GM21390 (cell line): ENCODE data around the gene ANKRD13D.
A peak's percentile ranks its signal among the peaks of the same experiment; 100 is the strongest.

ENCODE experiments used
- ATAC-seq: cut with Tn5 transposase; IDR thresholded peaks from one replicate; pipeline ENCODE4 v1.9.1; 2021; ENCODE audit not compliant: unreplicated experiment

The ANKRD13D gene

DNA sequence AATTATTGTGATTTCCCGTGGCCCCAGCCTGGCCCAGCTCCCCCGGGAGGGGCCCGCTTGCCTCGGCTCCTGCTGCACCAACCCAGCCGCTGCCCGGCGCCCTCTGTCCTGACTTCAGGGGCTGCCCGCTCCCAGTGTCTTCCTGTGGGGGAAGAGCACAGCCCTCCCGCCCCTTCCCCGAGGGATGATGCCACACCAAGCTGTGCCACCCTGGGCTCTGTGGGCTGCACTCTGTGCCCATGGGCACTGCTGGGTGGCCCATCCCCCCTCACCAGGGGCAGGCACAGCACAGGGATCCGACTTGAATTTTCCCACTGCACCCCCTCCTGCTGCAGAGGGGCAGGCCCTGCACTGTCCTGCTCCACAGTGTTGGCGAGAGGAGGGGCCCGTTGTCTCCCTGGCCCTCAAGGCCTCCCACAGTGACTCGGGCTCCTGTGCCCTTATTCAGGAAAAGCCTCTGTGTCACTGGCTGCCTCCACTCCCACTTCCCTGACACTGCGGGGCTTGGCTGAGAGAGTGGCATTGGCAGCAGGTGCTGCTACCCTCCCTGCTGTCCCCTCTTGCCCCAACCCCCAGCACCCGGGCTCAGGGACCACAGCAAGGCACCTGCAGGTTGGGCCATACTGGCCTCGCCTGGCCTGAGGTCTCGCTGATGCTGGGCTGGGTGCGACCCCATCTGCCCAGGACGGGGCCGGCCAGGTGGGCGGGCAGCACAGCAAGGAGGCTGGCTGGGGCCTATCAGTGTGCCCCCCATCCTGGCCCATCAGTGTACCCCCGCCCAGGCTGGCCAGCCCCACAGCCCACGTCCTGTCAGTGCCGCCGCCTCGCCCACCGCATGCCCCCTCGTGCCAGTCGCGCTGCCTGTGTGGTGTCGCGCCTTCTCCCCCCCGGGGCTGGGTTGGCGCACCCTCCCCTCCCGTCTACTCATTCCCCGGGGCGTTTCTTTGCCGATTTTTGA lies 3.3 kb upstream of the ANKRD13D start:
- no peak for ATAC-seq

DNA sequence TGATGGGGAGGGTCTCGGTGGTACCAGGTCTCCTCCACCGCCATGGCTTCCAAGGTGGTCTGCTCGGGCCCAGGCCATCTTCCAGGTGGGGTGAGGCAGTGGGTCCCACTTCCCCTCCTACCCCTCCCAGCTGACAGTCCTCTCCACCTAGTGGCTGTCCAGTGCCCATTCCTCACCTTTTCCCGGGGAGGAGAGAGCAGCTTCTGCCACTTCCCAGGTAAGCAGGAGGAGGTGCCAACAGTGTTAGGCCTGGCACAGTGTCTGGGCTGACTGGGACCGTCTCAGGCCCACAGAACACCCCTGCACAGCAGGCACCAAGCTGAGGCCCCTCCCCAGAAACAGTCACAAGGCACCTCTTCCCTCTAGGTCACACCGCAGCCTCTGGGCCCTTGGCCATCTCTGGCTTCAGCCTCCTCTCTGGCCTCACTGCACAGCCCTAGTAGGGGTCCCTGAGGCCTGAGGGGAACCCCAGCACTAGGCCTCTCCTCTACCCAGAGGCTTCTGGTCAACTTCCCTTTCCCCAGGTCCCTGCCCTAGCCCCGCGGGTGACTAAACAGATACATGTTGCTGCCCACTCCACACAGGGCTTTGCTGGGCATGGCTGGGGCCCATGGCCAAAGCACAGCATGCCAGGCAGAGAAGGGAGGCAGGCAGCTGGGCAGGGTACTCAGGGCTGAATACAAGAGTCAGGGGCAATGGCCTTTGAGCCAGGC lies 2.3 kb upstream of the ANKRD13D start:
- ATAC-seq, result no peak

- no peak for ATAC-seq
These were observed 1.5 kb upstream of the ANKRD13D start for GRCh38 chr11:67287355-67288197.

DNA sequence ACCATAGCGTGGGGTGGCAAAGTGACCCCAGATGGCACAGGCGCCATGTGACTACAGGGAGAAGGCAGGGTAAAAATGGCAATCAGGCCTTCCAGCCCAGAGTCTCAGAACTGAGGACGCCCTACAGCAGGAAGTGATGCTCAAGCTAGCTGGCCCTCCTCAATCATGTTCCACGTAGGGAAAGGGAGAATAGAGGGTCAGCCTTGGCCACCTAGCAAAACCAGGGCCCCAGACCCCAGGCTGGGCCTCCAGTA lies 978 bp upstream of the ANKRD13D start:
- no peak for ATAC-seq

DNA sequence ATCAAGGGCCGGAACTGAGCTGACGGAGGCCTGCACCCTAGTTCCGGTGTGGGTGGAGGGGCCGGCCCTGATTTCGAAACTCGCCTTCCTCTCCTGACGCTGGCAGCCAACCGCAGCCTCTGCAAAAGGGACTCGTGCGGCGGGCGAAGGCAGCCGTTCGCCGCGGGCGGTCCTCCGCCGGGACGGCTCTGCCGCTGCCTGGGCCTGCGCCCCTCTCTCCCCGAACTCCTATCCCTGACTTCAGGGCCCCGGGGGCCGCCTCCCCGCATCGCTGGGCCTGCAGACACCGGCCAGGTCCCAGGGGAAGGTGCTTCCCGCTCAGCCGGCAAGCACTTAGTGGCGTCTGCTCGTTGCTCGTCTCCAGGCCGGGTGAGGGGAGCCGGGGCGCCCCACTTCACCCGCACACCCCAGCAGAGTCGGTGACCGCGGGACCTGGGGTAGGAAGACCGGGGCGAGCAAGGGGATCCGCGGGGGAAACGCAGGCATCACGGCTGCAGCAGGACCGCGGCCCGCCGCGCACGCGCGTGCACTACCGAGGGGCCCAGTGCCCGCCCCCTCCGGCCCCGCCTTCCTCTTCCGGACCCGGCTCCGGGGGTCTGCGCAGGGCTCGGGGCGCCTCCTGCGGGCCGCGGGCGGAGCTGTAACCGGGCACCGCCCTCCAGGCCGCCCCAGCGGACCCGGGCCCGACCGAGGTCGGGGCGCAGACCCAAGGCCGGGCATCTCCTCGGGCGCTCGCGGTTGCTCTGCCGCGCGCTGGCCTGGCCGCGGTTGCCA lies 464 bp upstream of the ANKRD13D start:
- ATAC-seq, result peak; percentile 59

- ATAC-seq, result no peak
These were observed 762 bp downstream of the ANKRD13D start for GRCh38 chr11:67289651-67290479.

- no peak for ATAC-seq
These were observed 1.7 kb downstream of the ANKRD13D start for GRCh38 chr11:67290801-67291200.

DNA sequence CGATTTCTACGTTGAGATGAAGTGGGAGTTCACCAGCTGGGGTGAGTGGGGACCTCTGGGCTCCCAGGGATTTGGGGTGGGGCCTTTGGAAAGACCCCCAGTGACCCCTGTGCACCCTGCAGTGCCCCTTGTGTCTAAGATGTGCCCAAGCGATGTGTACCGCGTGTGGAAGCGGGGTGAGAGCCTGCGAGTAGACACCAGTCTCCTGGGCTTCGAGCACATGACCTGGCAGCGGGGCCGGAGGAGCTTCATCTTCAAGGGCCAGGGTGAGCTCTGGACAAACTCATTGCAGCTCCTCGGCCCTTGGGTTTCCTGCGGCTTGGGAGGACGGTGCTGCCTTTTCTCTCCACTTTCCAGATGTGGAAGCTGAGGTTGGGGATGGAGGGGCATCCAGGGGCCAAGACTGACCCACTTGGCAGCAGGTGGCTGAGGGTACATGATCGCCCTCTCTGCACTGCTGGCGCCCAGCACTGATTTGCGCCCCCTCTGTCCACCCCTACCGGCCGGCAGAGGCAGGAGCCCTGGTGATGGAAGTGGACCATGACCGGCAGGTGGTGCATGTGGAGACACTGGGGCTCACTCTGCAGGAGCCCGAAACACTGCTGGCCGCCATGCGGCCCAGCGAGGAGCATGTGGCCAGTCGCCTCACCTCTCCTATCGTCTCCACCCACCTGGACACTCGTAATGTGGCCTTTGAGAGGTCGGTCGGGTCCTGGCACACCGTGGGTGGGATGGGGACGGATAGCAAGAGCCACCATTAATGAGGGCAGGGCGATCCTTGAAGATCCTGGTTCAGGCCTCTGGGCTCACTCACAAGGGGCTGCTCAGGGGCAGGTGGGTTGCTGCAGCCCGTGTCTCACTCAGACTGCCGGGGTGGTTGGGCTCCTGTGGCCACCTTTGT lies 2.6 kb downstream of the ANKRD13D start:
- ATAC-seq, result no peak

GRCh38 chr11:67292671-67293070 lies 3.6 kb downstream of the ANKRD13D start:
- no peak for ATAC-seq

- no peak for ATAC-seq
These were observed 4.0 kb downstream of the ANKRD13D start for GRCh38 chr11:67293090-67293489.

DNA sequence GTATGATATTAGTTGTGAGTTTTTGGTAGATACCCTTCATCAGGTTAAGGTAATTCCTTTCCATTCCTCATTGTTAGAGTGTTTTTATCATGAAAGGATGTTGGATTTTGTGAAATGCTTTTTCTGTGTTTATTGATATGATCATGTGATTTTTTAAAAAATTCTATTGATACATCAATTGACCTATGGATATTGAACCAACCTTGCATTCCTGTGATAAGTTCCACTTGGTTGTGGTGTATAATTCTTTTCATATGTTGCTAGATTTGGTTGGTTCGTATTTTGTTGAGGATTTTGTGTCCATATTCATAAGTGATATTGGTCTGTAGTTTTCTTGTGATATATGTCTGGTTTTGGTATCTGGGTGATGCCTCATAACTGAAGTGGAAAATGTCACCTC lies 6.7 kb downstream of the ANKRD13D start:
- no peak for ATAC-seq

- ATAC-seq, result no peak
These were observed 9.7 kb downstream of the ANKRD13D start for GRCh38 chr11:67298786-67299185.

DNA sequence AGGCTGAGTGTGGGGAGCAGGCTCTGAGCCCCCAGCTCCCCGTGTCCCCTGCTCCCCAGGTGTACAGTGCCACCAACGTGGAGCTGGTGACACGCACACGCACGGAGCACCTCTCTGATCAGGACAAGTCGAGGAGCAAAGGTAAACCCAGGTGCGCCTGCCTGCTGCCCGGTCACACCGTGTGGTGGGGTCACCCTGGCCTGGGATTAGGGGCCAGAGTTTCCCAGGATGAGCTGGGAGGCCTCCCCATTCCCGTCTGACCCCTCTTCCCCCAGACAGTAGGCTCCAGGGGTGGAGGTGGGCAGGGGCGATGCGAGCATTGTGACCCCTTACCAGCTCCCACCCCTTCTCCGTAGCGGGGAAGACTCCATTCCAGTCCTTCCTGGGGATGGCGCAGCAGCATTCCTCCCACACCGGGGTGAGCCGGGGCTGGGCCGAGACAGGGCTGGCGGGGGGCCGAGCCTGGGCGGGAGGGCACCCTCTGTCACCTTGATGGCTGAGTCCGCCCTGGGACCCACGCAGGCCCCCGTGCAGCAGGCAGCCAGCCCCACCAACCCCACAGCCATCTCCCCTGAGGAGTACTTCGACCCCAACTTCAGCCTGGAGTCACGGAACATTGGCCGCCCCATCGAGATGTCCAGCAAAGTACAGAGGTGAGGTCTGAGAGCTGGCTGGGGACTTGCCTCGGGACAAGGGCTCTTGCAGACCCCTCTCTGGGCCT lies 10.5 kb downstream of the ANKRD13D start:
- no peak for ATAC-seq

- no peak for ATAC-seq
These were observed 11.2 kb downstream of the ANKRD13D start for GRCh38 chr11:67300256-67300755.

DNA sequence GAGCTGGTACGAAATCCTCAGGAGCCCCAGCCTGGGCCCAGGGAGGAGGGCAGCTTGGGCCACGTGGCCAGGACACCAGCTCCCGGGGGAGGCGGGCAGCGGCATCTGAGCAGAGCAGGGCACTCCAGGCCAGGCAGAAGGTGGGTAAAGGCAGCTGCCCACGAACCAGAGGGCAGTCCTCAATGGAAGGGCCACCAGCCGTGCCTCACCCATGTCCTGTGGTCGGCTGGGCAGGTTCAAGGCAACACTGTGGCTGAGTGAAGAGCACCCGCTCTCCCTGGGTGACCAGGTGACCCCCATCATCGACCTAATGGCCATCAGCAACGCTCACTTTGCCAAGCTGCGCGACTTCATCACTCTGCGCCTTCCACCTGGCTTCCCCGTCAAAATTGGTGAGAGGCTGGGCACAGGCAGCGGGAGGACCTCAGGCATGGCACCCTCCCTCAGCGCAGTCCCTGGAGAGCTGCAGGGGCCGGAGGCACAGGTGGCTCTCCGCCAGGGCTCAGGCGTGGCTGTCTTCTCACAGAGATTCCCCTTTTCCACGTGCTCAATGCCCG lies 11.7 kb downstream of the ANKRD13D start:
- no peak for ATAC-seq

DNA sequence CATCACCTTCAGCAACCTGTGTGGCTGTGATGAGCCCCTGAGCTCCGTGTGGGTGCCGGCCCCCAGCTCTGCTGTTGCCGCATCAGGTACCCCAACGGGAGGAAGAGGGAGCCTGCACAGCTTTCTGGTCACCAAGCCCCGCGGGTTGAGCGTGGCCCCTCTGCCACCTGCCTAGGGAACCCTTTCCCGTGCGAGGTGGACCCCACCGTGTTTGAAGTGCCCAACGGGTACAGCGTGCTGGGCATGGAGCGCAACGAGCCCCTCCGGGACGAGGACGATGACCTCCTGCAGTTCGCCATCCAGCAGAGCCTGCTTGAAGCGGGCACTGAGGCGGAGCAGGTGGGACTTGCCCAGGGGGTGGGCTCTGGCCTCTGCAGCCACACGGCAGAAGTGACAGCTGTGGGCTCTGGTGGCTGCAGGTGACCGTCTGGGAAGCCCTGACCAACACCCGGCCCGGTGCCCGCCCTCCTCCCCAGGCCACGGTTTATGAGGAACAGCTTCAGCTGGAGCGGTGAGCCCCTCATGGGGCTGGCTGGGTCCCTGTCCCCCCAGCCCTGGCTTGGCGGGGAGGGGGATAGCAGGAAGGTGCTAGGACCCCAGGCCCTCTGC lies 12.3 kb downstream of the ANKRD13D start:
- no peak for ATAC-seq

DNA sequence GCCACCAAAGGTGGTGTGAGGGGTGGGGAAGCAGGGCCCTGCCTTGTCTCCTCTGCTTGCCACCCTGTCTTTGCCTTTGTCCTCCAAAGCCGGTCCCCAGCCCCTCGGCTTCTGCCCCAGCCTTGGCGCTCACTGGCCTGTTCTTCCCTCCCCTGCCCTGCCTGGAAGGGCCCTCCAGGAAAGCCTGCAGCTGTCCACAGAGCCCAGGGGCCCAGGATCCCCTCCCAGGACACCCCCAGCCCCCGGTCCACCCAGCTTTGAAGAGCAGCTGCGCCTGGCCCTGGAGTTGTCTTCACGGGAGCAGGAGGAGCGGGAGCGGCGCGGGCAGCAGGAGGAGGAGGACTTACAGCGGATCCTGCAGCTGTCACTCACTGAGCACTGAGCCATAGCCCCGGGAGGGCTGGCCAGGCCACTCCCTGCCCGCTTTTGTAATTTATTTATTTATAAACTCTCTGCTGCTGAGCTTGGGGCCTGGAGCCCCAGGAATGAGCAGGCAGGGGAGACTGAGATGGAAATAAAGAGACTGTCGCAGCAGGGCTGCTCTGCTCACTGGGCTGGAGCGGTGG lies 12.9 kb downstream of the ANKRD13D start:
- no peak for ATAC-seq
